Ishikawa (cell line): ENCODE data around the gene BPGM.

Source experiments
- CEBPB ChIP-seq: IDR thresholded peaks from 2 replicates; pipeline ENCODE4 v1.6.1; 2012
- CREB1 ChIP-seq: IDR thresholded peaks from 2 replicates; pipeline ENCODE4 v1.6.1; 2012; ENCODE audit warnings: low read depth
- EP300 ChIP-seq: IDR thresholded peaks from 2 replicates; pipeline ENCODE4 v1.6.1; 2012; ENCODE audit warnings: borderline replicate concordance
- FOXM1 ChIP-seq: IDR thresholded peaks from 2 replicates; pipeline ENCODE4 v1.6.1; 2012; ENCODE audit warnings: low read depth, borderline replicate concordance
- NFIC ChIP-seq: IDR thresholded peaks from 2 replicates; pipeline ENCODE4 v1.6.1; 2012
- RAD21 ChIP-seq: IDR thresholded peaks from 2 replicates; pipeline ENCODE4 v1.6.1; 2012; ENCODE audit warnings: low read depth
- TAF1 ChIP-seq: IDR thresholded peaks from 2 replicates; pipeline ENCODE4 v1.6.1; 2012; ENCODE audit warnings: low read depth, mild to moderate bottlenecking
- TCF12 ChIP-seq: IDR thresholded peaks from 2 replicates; pipeline ENCODE4 v1.6.1; 2012; ENCODE audit warnings: low read depth
- TEAD4 ChIP-seq: IDR thresholded peaks from 2 replicates; pipeline ENCODE4 v1.6.1; 2012
- YY1 ChIP-seq: IDR thresholded peaks from 2 replicates; pipeline ENCODE4 v1.6.1; 2012; ENCODE audit warnings: low read depth
- ZBTB7A ChIP-seq: IDR thresholded peaks from 2 replicates; pipeline ENCODE4 v1.6.1; 2012; ENCODE audit warnings: low read depth
- TF ChIP-seq, protein P1 (sequence below): IDR thresholded peaks from 2 replicates; pipeline ENCODE4 v1.6.1; 2012
- TF ChIP-seq, protein P2 (sequence below): IDR thresholded peaks from 2 replicates; pipeline ENCODE4 v1.6.1; 2012; ENCODE audit warnings: low read depth, mild to moderate bottlenecking
- TF ChIP-seq, protein P3 (sequence below): IDR thresholded peaks from 2 replicates; pipeline ENCODE4 v1.6.1; 2012

The BPGM gene

DNA sequence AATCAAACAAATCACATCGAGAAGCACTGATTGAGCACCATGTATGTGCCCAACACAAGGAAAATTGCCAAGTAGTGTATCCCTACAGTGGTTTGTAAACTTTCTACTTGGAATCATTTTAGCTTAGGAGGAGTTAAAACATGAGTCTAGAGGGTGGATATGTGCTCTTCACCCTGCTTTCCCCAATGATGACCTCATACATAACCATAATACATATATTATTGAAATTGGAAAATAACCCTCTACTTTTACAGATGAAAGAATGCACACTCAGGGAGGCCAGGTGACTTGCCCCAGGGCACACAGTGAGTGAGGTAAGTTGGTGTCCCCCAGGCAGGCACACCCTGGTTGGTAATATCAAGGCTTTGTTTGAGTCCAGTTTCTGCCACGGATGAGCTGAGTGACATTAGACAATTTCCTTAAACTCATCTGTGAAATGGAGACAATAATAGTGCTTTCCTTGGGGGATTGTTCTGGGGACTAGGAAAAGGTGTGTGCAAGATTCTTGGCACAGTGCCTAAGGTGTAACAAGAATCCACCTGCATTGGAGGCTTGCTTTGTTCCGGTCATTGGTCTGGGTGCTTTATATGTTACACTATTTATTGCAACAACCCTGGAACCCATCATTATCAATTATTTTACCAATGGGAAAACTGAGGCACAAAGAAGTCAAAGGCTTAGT, 50.7 kb downstream of the BPGM start:
- TF ChIP-seq, protein P1, sequence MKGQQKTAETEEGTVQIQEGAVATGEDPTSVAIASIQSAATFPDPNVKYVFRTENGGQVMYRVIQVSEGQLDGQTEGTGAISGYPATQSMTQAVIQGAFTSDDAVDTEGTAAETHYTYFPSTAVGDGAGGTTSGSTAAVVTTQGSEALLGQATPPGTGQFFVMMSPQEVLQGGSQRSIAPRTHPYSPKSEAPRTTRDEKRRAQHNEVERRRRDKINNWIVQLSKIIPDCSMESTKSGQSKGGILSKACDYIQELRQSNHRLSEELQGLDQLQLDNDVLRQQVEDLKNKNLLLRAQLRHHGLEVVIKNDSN: no peak
- TF ChIP-seq, protein P2, sequence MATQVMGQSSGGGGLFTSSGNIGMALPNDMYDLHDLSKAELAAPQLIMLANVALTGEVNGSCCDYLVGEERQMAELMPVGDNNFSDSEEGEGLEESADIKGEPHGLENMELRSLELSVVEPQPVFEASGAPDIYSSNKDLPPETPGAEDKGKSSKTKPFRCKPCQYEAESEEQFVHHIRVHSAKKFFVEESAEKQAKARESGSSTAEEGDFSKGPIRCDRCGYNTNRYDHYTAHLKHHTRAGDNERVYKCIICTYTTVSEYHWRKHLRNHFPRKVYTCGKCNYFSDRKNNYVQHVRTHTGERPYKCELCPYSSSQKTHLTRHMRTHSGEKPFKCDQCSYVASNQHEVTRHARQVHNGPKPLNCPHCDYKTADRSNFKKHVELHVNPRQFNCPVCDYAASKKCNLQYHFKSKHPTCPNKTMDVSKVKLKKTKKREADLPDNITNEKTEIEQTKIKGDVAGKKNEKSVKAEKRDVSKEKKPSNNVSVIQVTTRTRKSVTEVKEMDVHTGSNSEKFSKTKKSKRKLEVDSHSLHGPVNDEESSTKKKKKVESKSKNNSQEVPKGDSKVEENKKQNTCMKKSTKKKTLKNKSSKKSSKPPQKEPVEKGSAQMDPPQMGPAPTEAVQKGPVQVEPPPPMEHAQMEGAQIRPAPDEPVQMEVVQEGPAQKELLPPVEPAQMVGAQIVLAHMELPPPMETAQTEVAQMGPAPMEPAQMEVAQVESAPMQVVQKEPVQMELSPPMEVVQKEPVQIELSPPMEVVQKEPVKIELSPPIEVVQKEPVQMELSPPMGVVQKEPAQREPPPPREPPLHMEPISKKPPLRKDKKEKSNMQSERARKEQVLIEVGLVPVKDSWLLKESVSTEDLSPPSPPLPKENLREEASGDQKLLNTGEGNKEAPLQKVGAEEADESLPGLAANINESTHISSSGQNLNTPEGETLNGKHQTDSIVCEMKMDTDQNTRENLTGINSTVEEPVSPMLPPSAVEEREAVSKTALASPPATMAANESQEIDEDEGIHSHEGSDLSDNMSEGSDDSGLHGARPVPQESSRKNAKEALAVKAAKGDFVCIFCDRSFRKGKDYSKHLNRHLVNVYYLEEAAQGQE: no peak
- TF ChIP-seq CEBPB (peak; percentile 9; the same call in 1 of the 2 replicates), NFIC (peak; percentile 75), TCF12 (0 out of 2 replicates have a peak, but pooled peaks have one; percentile 29), EP300 (0 out of 2 replicates have a peak, but pooled peaks have one; percentile 39)

DNA sequence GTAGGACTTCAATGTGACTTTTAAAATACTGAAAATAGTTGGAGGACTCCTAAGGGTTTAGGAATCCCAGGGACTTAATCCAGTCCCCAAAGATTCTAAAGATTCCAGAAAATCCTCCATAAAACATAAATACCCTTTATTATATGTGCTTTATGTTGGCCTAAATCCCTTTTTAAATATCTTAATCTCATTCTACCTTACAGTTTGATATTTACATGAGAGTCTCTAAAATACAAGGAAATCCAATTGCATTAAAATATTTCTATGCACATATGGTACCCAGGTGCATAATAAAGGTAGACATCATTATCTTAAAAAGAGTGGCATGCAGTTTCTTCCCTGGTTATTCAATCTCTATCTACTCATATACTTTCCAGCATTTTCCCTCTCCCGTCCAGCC, 51.8 kb downstream of the BPGM start:
- TF ChIP-seq YY1 (no peak), CREB1 (no peak), CEBPB (no peak), ZBTB7A (no peak)
- TF ChIP-seq, protein P2: no peak

GRCh38 chr7:134699021-134699818, 52.6 kb downstream of the BPGM start:
- TF ChIP-seq TAF1: no peak
- no peak for TF ChIP-seq TCF12
- no peak for TF ChIP-seq EP300
- TF ChIP-seq NFIC: peak; percentile 56
- TF ChIP-seq FOXM1: no peak
- no peak for TF ChIP-seq CEBPB
- TF ChIP-seq TEAD4: no peak
- TF ChIP-seq CREB1: no peak
- no peak for TF ChIP-seq YY1

- TF ChIP-seq, protein P1: no peak
- no peak for TF ChIP-seq CREB1
- no peak for TF ChIP-seq ZBTB7A
- TF ChIP-seq, protein P3, sequence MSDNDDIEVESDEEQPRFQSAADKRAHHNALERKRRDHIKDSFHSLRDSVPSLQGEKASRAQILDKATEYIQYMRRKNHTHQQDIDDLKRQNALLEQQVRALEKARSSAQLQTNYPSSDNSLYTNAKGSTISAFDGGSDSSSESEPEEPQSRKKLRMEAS: no peak
- no peak for TF ChIP-seq TAF1
- TF ChIP-seq, protein P2: no peak
- no peak for TF ChIP-seq TCF12
- TF ChIP-seq TEAD4: no peak
- TF ChIP-seq FOXM1: no peak
- no peak for TF ChIP-seq YY1
- no peak for TF ChIP-seq CEBPB
These were observed 53.2 kb downstream of the BPGM start for GRCh38 chr7:134699899-134700298.

- TF ChIP-seq FOXM1: no peak
- peak; percentile 57 for TF ChIP-seq RAD21
These were observed 54.6 kb downstream of the BPGM start for GRCh38 chr7:134701272-134701671.
